GM19455 (cell line): Measurements from ENCODE around the gene IHH.
A peak's percentile ranks its signal among the peaks of the same experiment; 100 is the strongest.

Source experiments
- ATAC-seq: cut with Tn5 transposase; IDR thresholded peaks from one replicate; pipeline ENCODE4 v1.9.1; 2021; ENCODE audit not compliant: unreplicated experiment

The IHH gene

DNA sequence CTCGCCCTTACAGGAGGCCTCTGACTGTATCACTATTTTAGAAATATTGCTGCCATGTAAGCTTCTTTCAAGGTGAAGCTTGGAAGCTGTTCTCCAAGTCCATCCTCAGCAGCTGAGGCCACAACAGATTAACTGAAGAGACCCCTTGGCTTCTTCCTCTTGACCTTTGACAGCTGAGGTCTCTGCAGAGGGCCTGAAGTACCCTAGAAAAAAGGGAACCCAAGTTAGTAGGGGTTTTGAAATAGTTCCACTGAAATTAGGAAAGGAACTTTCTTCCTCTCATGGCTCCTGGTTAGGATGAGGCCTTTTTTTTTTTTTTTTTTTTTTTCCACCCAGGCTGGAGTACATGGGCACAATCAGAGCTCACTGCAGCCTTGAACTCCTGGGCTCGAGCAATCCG, 15.5 kb upstream of the IHH start:
- no peak for ATAC-seq

DNA sequence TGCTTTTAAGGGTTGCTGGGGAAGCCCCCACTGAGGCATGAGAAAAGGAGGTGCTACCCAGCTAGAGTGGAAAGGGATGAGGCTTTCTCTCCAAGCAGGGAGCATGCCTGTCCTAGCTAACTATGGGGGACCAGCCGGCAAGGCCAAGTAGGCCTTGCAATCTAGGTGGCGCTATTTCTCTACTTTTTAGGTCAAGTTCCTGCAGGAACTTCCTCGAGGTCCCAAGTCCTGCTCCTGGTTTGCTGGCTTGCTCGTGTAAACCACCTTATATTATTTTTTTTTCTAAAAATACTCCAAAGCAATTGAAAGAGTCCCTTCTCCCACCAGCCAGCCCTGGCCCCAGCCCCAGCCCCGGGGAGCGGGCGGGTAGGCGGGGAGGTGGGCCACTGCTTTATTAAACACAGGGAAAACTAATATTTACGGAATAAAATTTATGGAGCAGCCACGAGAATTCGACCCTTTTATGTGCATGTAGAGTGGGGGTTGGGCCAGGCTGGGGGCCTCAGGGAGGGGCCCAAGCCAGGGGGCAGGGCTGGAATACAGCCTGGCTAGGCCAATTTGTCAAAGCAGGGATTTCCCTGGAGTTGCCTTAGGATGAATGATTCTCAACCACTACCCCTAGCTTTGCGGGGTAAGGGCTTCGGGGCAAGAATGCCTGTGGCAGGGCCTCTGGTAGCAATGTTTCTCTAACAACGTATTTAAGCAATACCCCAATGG, 12.8 kb upstream of the IHH start:
- no peak for ATAC-seq

DNA sequence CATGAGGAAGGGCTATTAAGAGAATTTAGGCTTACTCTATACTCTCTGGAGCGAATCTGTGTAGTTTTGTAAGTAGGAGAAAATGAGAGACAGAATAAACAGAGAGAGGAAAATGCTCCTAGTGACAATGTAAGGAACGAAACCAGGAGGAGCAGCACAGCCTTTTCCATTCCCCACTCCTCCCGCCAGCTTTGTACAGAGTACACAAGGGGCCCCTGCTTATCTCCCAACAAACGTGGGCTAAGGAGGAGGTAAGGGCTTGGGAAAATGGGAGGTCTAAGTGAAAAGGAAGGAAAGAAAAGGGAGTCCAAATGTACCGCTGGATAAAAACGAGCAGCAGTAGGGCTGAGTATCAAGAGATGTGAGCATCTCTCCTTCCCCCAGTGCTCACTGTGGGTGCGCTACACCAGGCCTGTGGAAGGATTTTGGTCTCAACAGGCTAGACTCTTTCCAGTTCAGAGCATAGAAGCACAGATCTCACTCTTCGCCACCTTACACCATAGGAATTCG, 12.1 kb upstream of the IHH start:
- ATAC-seq = no peak

DNA sequence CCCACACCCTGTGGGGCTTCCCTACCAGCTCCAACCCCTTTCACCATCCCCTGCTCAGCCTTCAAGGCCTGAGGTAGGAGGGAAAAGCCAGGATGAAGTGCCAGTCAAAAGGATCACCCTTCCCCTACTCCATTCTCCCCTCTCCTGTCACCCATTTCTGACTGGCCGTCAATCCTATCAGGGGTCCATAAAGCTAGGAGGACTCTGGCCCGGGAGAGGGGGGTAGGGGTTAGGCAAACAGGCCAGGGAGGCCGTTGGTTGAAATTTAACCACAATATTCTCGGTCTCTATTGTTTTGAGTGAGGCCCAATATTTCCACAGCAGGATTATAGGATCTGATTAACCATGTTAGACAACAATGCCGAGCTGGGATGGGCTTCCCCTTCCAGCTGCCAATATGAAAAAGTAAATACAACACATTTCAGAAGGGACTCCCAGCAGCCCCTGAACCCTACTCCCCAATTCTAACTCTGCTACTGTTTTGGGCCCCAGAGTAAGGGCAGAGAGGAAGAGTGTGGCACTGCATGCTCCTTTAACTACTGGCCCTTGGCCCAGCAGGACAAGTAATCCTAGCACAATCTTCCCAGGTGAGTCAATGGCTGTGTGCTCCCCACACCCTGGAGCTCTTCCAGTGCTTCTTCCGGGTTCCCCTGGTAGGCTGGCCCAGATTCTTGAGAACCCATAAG, 10.6 kb upstream of the IHH start:
- no peak for ATAC-seq

DNA sequence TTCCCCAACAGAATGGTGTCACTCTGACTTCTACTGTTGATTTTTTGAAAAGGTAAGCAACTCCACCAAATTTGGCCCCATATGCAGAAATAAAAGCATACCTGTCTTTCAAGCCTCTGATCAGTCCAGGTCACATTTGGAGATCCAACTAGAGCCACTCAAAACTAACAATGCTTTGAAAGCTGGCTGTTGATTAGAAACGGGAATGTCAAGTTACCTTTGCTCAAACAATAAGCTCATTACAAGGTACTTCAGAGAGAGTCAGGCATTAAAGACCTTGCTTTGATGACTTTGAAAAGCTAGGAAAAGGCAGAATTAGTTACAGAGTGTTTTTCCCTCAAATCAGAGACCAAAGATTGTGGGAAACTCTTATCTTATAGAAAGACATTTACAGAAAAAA, 4.8 kb upstream of the IHH start:
- ATAC-seq = no peak

DNA sequence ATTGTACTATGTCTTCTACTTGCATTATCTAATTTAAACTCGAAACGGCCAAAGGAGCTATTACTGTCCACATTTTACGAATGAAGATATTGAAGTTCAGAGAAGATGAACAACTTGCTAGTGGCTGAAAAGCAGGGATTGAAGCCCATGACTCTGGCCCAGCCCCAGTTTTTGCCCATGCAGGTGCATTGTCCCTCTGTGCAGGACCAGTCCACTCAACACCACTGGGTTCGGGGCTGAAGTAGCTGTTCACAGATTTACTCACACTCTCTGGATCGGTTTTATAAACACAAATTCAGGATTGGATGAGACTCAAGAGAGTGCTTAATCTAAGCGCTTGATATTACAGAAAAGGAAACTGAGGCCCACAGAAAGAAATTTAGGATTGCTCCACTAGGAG, 1.4 kb upstream of the IHH start:
- ATAC-seq = no peak

DNA sequence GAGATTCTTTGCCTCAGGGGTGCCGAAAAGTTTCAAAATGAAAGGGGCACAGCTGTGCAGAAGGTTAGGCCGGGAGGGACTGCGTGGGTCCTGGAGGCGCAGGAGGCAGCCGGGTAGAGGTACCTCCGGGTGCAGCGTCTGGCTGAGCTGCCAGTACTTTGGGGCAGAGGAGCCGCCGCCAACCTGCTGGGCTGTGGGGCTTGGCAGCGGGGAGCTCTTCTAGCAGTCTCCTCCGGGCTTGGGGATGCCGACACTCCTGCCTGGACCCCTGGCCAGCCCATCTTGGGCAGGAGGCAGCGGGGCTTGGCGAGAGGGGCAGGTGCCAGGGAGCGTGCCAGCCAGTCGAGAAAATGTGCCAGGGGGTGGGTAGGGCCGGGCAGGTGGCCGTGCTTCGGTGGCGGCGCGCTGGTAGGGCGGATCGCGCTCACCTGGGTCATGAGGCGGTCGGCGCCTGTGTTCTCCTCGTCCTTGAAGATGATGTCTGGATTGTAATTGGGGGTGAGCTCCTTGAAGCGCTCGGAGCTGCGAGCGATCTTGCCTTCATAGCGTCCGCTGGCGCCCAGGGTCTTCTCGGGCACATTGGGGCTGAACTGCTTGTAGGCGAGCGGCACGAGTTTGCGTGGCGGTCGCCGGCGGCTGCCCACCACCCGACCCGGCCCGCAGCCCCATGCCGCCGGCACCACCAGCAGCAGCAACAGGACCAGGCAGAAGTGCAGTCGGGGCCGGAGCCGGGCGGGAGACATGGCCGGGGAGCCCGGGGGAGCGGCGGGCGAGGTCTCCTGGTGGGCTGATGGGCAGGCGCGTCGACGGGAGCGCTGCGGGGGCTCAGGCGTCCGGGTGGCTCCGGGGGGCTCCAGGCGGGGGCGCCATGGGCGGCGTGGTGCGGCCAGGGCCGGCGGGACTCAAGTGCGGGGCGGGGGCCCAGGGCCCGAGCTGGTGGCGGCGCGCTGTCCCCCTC, 717 bp downstream of the IHH start:
- ATAC-seq = no peak

DNA sequence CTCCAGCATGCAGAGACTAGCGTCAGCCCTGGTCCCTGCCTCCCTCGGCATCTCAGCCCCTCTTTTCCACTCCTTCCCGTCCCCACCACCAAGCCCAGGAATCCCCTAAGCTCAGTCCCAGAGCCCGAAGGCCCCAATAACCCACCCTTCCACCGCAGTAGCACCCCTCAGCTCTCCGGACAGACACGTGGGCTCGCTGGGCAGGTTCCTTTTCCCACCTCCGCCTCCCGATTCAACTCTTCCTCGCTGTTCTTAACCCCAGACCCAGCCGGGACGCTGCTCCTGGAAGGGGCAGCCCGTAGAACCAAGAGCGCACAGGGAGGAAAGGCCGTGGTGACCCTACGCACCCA, 1.4 kb downstream of the IHH start:
- ATAC-seq = no peak

DNA sequence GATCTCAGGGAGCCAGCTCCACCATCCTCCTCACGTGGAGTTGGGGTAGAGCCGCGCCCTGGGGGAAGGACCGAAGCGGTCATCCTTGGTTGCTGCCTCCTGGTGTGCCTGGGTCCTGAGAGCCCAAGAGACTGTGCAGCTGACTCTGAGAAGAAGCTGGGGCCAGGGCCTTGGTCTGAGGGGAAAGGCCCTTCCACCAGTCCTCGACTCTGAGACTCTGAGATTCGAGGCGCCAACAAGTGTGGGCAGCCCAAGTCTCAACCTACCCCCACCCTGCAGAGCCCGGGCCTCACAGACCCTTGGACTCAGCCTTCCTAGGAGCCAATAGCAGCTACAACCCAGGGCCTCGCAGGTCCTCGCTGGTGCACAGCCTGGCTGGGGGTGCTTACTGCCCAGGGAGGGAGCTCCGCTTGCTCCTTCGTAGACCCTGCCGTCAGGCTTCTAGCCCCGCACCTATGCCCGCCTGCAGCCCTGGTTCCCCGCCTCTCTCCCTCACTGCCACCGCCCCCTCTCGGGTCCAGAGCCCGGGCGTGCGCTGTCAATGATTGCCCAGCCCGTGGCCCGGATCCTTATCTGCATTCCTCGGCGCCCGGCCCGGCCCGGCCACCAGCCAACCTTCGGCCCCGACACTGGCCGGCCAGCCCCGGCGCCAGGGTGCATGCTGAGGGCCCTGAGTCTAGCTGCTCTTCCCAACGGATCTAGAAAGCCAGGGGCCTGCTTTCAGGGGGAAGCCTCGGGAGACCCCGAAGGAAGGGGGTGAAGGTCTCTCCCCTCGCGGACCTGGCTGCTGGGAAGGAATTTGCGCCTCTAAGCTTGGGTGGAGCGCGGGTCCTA, 2.0 kb downstream of the IHH start:
- no peak for ATAC-seq

DNA sequence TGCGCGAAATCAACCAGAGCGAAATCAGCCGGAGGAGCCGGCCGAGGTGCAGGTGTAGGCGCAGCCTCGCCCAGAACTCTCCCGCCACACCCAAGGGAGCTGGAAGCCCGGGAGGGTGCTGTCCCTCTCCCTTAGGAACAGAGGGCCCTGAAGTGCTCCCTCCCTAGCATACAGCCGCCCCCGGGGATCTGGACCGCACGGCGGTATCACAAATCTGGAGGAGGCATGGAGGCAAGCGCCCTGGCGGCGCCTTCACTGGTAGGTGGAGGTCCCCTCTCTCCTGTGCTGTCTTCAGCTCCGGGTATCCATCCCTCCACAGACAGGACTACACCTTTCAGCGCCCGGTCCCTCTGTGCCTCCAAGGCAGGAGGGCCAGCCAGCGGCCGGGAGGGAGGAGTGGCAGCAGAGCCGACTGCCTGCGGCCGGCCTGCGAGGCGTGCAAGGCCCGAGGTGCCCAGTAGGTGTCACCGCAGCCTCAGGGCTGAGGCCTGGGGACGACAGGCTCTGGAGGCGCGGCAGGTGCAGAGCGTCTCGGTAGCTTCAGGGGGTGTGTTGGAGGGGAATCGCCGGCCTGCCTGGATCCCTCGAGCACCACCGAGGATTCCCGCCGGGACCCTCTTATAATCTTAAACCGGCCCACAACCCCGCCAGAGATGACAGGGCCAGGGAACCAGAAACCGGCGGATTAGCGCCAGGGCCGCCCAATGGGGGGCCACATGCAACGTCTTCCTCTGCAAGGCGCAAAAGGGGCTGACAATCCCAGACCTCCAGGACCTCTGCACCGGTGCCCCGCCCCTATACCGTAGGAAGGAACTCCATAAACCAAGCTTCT, 2.8 kb downstream of the IHH start:
- ATAC-seq = peak; percentile 92

DNA sequence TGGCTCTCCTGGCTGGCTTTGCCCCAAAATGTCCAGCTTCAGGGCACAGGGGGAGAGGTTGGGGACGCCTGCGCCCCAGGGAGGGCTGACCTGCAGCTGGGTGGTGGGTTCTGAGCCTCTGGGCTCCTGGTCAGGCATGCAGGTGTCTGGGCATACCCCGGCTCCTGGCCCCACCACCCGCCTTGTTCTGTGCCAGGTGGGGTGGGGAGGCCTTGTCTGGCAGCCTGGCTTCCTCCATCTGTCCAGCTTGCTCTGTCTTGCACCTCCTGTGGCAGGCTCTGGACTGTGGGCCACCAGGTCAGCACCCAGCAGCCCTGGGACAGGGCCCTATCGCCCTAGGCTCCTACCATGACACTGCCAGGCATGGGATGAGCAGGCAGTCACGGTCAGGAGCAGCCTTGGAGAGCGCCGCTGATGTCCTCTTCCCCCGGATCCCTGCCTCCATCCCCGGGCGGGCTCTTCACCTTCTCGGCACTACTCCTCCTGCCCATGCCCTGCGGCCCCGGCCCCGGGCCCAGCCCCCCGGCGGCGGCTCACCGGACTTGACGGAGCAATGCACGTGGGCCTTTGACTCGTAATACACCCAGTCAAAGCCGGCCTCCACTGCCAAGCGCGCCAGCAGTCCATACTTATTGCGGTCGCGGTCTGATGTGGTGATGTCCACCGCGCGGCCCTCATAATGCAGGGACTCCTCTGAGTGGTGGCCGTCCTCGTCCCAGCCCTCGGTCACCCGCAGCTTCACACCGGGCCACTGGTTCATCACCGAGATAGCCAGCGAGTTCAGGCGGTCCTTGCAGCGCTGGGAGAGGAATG, 3.6 kb downstream of the IHH start:
- no peak for ATAC-seq

DNA sequence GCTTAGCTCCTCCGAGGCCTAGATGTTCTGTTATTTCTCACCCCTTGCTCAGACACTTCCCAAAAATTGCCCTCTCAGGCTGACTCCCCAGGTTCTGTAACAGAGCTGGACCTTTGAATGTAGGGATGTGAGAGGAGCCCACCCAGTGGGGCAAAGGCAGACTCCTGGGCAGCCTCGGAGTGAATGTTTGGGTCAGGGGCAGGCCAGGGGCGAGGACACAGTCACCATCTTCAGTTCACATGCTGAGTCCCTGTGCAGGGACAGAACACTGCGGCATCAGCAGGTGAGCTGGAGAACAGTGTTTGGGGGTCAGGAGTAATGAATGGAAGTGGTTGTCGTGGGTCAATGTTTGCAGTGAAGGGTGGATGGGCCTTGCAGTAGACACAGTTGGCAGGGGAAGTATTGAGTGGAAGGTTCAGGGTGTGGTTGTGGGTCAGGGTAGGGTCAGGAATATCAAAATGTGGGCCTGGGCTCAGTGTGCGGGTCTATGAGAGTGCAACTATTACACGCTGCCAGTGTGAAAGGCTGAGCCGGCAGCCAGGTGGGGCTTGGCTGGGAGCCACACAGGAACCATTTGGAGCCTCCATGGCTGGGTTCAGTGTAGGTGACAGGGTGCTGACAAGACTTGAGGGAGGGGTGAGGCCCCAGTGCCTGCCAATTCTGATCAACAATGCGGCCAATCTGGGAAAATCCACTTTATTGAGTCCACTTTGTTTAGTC, 4.4 kb downstream of the IHH start:
- ATAC-seq = no peak

DNA sequence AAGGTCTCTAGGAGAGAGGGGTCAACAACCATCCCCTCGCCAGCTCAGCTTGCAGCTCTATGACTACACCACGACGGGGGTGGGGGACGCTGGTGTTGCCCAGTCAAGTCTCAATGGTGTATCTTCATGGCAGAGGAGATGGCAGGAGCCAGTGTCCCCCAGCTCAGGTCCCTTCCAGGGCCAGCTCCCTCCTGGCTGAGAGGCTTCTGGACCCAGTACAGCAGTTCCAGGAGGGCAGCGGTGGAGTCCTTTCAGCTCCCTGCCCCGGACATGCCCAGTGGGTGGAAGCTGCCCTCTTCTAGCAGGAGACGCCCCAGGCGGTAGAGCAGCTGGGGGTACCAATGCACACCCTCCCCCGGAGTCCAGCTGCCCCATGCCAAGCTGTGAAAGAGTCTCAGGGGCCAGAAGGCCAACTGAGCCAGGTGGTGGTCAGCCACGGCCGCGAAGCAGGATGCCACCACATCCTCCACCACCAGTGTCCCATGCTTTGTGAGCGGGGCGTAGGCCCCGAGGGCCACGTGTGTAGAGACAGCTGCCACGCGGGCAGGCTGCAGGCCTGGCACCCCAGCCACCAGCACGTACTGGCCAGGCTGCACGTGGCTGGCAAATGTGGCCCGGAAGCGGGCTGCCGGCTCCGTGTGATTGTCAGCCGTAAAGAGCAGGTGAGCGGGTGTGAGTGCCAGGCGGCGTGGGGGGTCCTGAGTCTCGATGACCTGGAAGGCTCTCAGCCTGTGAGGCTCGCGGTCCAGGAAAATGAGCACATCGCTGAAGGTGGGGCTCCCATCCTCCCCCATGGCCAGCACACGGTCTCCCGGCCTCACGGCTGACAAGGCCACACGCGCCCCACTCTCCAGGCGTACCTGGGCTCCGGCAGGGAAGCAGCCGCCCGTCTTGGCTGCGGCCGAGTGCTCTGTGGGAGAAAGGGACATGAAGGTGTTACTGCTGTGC, 5.5 kb downstream of the IHH start:
- ATAC-seq = no peak

DNA sequence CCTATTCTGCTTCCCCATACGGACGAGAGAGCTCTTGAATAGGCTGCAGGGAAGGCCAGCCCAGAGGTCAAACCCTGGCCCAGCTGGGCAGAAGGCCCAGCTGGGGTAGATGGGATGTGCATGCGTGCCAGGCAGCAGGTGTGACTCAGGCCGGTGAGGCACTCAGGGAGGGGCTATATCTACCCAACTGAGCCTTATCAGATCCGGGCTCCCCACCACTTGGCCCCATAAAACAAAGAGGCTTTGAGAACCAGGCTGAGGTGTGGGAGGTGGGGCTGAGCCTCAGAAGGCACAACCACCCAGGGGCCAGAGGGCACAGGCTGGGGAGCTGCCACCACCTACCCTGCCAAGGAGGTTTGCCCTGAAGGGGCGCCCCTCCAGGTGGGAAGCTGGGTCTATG, 11.4 kb downstream of the IHH start:
- ATAC-seq = no peak

DNA sequence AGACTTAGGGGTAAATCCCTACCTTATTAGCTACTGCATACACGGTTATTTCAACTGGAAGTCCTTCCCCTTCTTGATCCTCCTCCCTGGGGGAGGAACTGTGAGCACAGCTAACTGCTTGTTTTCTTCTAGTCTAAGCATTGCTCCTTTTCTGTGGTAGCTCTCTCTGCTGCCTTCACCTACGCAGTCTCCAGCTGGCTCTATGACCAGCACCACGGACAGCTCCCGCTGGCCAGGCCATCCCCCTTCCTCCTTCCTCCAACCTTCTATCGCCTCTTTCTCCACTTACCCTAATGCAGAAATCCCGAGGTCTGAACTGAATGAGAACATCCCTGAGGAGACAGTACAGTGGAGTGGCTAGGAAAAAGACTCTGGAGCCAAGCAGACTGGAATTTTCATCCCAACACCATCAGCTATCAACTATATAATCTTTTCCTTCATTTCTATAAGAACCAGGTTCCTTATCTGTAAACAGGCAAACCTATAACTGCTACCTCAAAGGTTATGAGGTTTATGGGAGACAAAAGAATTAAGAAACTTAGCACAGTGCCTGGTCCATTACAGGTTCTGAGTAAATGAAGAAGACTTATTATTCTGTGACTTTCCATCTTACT, 14.7 kb downstream of the IHH start:
- ATAC-seq = no peak

DNA sequence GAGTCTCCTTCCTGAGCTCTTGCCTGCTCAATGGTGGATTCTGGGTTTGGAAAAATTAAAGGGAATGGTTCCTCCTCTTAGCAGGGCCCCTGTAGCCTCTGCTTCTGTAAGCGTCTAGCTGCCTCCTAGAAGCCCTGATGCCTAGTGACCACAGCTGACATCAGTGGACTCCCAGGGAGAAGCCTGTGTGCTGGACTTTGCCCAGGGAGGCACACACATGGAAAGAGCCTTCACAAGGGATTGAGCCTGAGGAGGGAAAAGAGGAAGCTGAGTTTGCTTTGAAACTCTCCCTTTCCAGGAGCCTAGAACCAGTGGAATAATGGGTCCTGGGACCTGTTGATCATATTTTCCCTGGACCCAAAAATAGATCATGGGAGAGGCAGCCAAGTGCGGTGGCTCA, 18.0 kb downstream of the IHH start:
- ATAC-seq = no peak

DNA sequence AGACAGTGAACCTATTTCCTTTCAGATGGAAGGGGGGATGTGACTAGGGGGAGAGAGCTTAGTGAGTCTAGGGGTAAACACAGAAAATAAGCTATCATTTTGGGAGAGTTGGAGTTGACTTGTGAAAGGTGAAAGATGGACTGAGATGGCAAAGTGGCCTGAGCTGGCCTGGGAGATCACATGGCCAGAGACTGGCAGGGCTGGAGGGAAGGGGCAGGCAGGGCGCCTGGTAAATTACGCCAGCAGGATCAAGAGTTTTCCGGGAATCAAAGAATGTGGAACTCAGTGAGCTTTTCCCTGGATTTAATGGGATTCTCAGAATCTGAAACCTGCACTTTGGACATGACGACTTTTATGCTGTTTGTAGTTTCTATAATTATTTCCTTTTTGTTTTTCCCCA, 18.6 kb downstream of the IHH start:
- ATAC-seq = no peak
